Ammon's horn (tissue), 1 donor: ENCODE measurements around the gene ETS1.
A peak's percentile ranks its signal among the peaks of the same experiment; 100 is the strongest.

ENCODE experiments used
- DNase-seq: peaks from one replicate; pipeline ENCODE4 v3.0.0-alpha.2; 2016; ENCODE audit warnings: low spot score

The ETS1 gene

DNA sequence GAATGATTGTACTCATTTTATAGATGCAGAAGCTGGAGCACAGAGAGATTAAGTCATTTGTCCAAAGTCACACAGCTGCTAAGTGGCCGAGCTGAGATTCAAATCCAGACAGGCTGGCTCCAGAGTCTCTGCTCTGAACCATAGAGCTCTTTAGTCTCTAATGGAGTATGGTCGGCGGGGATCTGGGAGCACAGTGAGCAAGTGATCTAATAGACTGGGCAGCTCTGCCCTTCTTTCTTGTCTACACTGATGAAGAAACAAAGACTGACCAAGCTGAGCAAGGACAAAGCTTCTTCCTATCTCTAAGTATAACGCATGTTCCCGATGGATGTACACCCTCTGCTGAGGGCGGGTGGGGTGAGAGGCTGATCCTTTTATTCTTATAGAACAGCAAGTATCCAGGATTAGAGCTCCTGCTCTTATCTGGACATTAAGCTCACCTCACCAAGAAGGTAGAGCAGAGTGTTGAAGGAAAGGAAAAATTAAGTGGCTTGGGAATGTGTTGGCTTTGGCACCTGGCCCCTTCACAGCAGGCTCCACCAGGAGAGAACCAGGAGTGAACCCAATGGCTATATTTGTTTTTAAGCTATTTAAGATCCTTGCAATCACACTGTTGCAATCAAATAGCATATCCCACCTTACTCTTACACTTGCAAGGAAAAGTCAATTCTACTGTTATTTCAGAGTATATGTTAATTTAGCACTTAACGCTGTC is 68.7 kb downstream of the ETS1 start:
- DNase-seq, result no peak

DNA sequence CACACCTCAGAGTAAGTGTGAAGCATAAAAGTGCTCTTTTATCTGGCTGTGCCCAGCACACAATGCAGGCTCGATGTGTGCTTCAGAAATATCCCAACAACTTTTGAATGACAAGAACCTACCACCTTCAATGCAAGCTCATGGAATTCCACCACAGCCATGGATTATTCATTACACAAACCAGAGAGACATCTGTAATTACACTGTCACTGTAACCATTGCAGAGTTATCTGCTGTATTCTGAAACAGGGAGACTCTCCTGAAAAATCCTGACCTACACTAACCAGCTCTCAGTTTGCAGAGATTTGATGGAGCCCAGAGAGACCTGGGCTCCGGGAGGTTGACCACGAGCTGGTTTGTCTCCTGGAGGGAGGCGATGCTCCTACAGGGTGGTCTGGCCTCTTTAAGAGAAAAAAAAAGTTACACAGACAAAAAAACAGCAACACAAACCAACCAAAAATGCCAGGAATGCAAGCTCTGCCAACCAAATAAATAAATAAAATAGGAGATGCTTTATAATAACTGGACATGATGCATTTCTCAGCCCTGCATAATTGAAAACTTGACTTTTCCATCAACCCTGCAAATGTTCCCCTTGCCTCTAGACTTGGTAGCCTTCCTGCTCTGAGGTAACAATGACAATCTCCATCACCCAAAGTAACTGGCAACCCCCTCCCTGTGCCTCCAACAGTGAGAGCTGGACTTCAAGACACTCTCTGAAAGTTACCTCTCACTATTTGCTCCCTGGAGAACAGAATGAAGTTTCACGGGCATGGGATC is 69.7 kb downstream of the ETS1 start:
- no peak for DNase-seq

DNA sequence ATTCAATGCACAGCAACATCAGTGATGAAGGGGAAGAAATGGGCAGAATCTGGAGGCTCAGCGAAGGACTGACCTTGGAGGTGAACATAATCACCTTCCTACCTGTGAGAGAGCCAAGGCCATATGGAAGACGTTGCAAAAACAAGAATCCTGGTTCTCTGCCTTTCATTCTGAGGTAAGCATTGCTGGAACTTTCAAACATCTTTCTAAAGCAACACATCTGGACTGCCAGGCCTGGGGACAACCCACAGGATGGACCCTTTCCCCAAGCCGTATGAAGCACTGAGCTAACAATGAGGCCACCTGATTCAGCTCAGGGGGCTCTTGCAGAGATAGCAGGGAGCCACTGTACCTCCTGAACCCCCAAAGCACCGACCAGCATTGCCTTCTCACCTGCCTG is 70.5 kb downstream of the ETS1 start:
- DNase-seq, result no peak

DNA sequence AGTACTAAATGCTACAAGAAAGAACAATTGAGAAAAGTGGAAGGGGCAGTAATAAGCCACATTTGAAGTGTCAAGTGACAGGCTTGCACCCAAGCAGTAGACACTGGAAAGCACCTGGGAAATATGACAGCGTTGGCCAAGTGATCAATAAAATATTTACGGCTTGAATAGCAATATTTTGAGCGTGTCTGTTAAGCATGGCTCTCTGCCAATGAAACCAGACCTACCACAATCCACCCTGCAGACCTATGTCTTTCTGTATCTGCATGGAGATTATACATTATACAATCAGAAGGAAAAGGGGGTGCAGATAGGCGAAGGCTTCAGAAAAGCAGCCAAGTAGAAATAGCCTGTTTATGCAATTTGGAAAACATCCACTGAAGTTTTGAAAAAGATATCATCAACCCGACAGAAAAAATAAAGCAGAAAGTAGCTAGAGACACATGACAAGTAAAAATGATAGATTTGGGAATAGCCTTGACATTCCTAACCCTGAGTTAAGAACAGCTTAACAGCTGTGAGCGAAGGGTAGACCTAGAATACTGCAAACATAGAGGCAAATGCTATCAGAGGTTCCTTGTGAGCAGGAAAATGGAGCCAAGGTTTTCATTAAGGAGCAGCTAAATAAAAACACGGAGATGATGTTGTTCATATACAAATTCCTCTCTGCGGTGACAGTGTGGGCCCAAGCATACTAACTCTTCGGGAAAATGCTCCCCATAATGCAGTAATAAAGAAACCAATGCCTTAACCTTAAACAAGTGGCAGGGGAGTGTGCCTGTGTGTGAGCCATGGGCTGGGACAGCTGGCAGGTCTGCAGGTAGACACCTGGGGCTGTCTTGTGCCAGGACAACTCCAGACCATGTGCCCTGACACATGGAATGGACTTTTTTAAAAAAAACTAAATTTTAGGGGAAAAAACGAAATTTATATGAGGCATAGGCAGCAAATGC is 71.3 kb downstream of the ETS1 start:
- DNase-seq, result no peak

DNA sequence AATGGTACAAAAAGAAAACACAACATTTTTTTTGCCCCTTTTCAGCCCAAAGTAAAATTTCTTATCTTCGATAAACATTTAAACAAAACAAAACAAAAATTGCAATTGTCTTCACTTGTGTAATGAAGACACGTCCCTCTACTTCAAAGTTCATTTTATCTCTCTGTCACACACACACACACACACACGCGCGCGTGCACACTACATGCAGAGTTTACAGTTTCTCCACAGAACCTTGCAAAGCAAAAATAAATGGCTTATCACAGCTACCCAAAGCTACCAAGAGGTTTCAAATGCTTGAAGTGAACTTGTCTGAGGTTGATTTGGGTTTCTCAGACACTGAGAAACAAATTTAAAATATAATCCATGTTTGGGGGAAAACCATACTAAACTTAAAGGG is 72.3 kb downstream of the ETS1 start:
- DNase-seq, result no peak

DNA sequence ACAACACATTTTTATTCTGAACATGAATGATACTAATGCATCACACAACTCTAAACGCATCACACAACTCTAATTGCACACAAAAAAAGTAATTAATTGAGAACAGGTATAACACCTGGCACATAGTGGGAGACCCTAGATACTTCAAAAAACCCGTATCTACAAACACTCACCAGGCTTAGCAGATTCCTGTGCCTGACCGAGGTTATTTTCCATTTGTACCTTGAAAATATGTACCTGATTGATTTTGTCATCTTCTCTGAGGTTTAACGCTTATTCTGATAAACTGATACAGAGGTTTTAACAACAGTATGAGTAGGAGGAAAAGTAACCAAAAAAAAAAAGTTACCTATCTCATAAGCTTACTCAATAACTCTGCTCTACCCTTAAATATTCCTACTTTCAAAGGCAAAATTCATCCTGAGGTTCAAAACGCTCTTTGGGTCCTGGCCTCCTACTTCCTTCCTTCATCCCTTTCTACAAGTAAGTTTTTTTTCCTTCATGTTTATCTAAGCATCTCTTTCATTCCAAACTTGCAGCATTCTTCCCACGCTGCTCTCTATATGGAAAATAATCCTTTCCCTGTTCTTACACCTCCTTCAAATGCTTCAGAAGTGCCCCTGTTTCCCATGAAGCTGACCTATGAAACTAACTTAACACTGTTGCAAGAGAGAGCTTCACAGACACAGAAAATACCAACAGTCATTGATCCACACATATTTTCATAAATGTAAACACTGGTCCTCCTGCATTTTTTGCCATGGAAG is 73.3 kb downstream of the ETS1 start:
- DNase-seq, result no peak

DNA sequence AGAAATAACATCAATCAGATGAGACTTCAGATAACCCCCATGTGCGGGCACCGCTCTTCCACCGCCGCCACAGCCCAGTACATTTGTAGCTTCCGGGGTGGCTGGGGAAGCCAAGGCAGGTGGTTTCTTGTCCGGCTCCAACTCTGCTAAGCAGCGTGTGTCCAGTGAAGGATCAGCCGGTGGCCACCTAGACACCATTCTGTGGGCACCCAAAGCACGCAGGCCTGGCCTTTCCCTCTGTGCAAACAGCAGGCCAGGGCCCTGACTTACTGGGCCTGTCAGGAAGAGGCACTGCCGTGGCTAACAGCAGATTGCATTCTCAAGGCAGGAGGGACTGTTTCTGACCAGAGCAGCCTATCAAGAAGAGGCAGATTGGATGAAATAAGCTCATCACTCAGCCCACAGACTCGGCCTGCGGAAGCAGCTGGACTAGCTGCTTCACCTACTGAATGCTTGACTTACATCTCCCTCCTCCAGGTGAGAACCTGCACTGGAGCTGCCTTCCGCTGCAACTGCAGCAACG is 74.8 kb downstream of the ETS1 start:
- no peak for DNase-seq

DNA sequence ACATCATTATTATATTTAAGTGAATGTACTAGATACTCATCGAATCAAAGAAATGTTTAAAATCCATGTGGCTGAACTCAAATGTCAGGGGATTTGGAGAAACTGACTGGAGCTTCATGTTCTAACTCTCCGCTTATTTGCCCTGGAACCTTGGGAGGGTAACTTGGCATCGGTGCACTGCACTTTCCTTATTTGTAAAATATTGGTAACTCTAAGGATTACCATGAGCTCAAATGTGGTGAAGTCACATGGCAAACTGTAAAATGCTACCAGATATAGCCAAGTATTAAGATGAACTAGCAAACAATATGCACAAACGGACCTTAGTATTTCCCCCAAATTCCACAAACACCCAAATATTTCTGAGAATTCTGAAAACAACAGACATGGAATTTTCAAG is 75.6 kb downstream of the ETS1 start:
- DNase-seq, result no peak

DNA sequence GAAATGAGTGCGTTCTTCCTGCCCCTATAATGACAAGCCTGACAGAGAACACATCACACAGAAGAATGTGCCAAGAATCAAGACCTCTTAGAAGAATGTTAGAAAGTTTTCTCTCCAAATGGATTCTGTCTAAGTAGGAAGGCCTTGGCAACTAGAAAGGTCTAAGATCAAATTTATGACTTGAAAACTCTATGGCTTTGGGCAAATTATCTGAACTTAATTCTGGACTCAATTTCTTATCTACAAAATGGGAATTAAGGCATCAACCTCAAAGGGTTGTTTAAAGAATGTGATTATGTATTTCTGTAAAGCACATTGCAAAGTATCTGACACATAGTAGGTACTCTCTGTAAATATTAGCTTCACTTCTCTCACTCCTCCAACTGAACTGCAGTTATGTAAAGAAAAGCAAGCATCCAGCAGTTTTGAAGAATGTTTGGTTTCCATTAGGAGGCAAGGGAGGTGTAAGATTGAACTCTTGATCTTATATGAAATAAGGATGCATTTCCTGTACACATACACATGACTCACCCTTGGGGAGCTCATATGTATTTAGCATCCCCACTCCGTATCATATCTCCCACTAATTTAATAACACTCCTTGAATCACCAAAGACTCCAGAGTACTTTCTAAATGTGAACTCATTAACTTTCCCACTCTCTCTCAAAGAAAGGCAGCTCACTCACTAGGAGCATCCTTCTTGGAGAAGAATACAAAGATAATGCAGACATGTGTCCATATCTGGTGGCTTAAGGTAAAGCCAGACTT is 77.6 kb downstream of the ETS1 start:
- DNase-seq, result no peak

DNA sequence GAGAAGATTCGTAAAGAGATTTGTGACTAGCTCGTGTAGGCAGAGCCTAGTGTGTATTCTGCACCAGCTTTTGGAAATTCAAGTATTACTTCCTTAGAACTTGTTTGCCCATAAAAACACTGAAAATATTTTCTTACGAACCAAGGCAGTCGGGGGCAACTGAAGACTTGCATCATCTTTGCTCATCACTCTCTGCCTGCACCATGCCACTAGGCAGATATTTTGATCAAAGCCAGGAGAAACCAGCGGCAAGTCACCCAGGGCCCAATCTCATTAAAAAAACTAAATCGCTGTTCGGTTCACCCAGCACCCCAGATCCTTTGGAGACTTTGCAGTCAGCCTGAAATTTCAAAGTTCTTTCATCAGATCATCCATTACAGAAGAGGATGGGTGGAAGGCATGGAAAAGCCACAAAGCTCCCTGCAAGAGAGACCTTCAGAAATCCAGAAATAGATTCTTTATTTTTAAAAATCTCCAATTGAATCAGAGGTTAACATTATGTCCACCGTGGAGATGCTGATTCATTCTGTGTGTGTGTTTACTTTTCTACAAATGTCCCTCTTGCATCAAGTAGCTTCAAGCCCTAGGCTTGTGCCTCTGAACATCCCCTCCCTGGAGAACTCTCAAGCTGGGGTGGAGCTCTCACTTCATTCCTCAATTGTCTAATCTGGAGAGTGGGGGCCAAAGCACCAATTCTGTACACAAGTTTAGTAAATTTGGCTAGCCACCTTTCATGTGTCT is 78.4 kb downstream of the ETS1 start:
- DNase-seq, result no peak

DNA sequence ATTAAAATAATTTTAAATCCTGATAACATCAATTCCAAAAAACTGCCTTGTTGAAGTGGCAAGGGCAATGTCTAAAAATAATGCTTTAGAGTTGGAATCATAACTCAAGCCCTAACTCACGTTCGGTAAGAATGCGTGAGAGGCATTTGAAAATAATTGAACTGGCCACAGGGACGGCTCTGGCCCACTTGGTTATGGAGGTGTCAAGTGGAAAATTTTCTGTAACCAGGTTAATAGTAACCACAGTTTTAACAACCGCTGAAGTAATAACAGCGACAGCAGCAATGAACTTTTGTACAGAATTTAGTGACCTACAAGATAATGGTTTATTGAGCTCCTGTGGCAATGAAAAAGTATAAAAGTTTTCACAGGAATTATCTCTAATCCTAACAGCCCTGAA is 79.4 kb downstream of the ETS1 start:
- no peak for DNase-seq

DNA sequence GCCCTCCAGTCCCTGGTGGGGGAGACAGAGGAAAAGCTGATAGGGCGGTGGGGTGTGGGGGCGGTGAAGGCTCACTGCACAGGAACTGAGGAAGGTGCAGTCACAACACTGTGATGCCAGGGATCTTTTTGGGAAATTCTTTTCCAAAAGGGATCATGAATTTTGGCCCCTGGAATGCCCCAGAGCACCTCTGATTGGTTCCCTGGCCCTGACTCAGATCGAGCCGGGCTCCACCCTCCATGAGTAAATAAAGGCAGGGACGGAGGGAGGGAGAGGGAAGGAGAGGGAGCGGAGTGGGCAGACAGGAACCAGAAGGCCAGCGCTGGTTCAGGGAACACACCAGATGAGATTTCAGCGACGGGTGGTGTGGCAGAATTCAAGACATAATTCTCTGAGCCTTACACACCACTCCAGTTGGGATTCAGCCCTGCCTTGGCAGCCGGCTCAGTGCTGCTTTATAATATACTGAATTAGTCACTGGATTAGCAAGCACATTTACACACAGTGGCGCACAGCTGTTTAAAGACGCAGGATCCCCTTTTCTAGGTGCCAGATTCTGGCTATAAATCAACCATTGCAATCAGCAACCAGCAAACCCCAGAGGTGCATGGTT is 80.3 kb downstream of the ETS1 start:
- no peak for DNase-seq

DNA sequence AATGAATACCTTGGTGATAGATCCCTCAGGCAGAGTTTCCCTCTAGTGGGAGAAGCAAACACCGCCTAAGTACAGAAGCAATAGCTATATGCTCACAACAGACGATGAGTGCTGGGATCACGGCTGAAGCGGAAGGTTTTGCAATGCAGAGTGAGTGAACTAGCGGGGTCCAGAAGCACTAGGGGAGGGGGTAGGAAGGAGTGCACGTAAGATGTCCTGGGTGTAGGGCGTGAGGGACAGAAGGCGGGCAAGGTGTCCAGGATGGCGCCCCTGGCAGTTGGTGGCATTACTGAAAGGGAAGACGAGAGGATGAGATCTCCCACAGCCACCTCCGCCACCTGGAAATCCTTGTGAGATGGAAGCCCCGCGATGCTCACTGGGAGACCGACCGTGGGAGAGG is 81.0 kb downstream of the ETS1 start:
- DNase-seq, result no peak

DNA sequence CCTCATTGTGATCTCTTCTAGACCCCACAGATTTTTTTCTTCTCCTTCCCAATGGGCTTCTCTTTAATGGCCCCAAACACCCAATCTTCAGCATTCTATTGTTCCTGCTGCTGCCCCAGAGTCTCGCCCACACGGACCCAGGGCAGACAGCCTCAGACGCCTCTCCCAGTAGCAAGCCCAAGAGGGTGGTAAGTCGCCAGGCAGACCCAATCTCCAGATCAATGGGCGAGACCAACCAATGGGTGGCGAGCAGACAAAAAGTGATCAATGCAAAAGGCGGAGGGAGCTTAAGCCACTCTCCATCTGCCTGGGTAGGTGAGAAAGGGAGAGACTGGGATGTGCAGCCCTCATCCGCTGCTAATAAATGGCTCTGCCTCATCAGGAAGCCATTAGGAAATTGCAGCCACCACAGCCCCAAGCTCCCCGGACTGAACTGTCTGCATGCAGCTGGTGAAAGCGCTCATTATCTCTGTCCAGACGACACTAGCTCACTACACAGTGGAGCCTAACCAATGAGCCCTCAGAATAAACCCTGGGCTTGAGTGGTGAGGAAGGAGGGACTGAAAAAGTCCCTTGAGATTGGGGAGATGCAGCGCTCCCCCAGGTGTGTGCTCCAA is 81.8 kb downstream of the ETS1 start:
- DNase-seq, result peak; percentile 43

DNA sequence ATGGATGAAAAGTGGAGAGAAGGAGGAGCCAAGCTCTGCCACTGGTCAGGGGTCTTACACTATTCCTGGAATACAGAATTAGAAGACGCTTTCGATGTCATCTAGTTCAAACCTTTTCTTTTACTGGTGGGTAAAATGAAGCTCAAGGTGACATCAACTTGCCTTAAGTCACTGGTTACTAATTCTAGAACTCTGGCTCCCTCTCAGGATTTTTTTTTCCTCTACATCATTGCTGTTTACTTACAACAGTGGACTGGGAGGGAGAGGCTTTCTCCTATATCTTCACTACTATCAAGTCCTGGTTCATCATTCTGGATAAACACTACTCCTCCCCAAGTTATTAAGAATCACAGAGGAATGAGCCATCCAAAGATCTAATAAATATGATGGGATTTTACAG is 82.9 kb downstream of the ETS1 start:
- no peak for DNase-seq

DNA sequence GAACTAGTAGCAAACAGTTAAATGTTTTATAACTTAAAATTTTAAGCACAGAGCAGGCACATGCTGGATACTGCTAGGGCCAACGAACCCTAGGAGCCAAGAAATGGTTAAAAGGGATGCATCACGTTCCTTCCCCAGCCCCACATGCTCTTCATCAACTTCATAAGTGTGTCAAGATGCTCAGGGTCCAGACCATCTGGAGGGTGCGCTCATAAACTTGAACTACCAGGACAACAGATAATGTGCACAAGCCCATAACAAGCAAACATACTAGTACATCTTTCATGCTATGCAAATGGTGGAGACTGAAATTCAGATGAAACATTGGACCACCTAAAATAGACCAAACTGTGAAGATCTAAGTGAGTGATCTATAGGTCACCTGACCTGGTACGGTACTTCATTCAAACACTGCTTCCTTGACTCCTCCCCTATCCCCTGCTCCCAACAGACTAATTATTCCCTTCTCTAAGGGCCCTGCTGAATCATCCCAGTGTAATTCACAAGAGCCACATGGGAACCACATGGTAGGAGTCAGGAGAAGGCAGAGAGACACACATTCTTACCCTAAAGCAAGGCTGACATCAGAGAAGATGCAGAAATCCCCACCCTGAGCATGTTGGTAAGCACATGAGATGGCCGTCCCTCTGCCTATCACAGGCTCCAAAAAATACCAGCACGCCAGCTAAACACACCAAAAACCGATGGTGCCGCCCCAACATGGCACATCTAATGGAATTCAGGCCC is 83.9 kb downstream of the ETS1 start:
- no peak for DNase-seq

DNA sequence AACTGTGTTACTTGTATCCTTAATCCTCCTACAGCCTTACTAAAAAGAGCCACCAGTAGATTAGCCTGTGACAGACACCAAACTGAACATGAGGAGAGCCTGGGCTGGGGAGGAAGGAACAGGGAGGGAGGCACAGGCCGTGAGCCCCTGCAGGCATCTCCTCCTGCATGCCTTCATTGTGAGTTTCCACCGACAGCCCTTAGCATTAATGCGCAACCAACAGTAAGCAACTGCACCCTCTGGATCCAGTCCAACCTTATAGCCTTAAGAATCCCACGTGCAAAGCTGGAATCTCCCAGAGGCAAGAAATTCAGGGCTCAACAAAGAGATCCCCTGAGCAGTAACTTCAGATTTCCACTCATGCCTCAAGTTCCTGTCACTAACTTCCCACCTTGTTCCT is 84.6 kb downstream of the ETS1 start:
- no peak for DNase-seq
